Activated CD4-positive, alpha-beta T cell treated with anti-CD3 and anti-CD28 coated beads, Interleukin-2, amount 10 ng/mL, durations not matched to agents 24 days and 14 days (primary cell): ENCODE results near the gene GBGT1. TPM values are rescaled to one million over a fixed set of nuclear protein-coding genes. Genes with fewer than 3 reads are reported as not detected.
"Not testable (repeated sequence)": the region's sequence is repeated elsewhere in the genome, so short reads cannot be mapped to it uniquely, and the experiment has no call there.

Experiments used
- DNase-seq: peaks from one replicate; pipeline ENCODE4 v3.0.0; 2022
- H3K27ac Mint-ChIP-seq: one replicate; pipeline ENCODE4 v1.8.0; 2022; ENCODE audit warnings: mild to moderate bottlenecking, mixed read lengths
- H3K27me3 Mint-ChIP-seq: one replicate; pipeline ENCODE4 v1.8.0; 2022; ENCODE audit warnings: mixed read lengths
- H3K36me3 Mint-ChIP-seq: one replicate; pipeline ENCODE4 v1.8.0; 2022; ENCODE audit warnings: low read depth, mild to moderate bottlenecking, mixed read lengths
- H3K4me1 Mint-ChIP-seq: one replicate; pipeline ENCODE4 v1.8.0; 2021; ENCODE audit warnings: mixed read lengths
- H3K4me3 Mint-ChIP-seq: one replicate; pipeline ENCODE4 v1.8.0; 2022; ENCODE audit warnings: mild to moderate bottlenecking, moderate library complexity, mixed read lengths
- H3K9me3 Mint-ChIP-seq: one replicate; pipeline ENCODE4 v1.8.0; 2021; ENCODE audit warnings: mixed read lengths
- intact Hi-C: fragments of 100-400 bp; cut with micrococcal nuclease; formaldehyde crosslinking; loops from one replicate; pipeline ENCODE4 v1.15.1; 2023
- total RNA-seq: library from RNA; stranded (reverse); gene quantifications from 2 replicates; pipeline ENCODE4 v1.2.3, GENCODE V29; 2022

The GBGT1 gene
- total RNA-seq, result 6.8 and 8.2 TPM in 2 replicates

- H3K27me3 Mint-ChIP-seq, result peaks cover 4% of the 10 kb centered on the region
- no peaks in the 10 kb centered on the region for H3K9me3 Mint-ChIP-seq
- H3K36me3 Mint-ChIP-seq, result peaks cover 4% of the 10 kb centered on the region
- H3K4me1 Mint-ChIP-seq, result peaks cover 4% of the 10 kb centered on the region
- intact Hi-C loops, result no loop called here
- peak within 1 kb of the TSS; percentile 63 for H3K27ac Mint-ChIP-seq
- peak; percentile 86 for DNase-seq
- H3K4me3 Mint-ChIP-seq, result peak within 1 kb of the TSS; percentile 84
Observed at GRCh38 chr9:133163504-133164172, at the start of gene GBGT1. TSS of gene GBGT1 (minus strand) at chr9:133163914. CDS start at chr9:133162412, 1,502 bp downstream.

- Mint-ChIP-seq H3K36me3 (no peaks in the 10 kb centered on the region), H3K4me3 (no peak overlapping the region), H3K4me1 (no peaks in the 10 kb centered on the region), H3K27me3 (peaks cover 23% of the 10 kb centered on the region), H3K27ac (no peak overlapping the region), H3K9me3 (peaks cover 3% of the 10 kb centered on the region)
- no peak for DNase-seq
- intact Hi-C loops, result no loop called here
Observed at GRCh38 chr9:133210609-133211008, 46.9 kb upstream of the GBGT1 start.

GRCh38 chr9:133210202-133210532 lies 46.5 kb upstream of the GBGT1 start:
- Mint-ChIP-seq H3K27me3 (peaks cover 20% of the 10 kb centered on the region), H3K4me3 (no peak overlapping the region), H3K27ac (no peak overlapping the region), H3K9me3 (peaks cover 3% of the 10 kb centered on the region), H3K4me1 (no peaks in the 10 kb centered on the region), H3K36me3 (no peaks in the 10 kb centered on the region)
- no peak for DNase-seq
- intact Hi-C loops, result no loop called here

- H3K4me3 Mint-ChIP-seq, H3K4me1 Mint-ChIP-seq, H3K36me3 Mint-ChIP-seq, H3K9me3 Mint-ChIP-seq, DNase-seq, intact Hi-C loops, H3K27ac Mint-ChIP-seq: not testable (repeated sequence)
- H3K27me3 Mint-ChIP-seq, result peaks cover 16% of the 10 kb centered on the region
Observed at GRCh38 chr9:133209327-133210201, 45.9 kb upstream of the GBGT1 start.

DNA sequence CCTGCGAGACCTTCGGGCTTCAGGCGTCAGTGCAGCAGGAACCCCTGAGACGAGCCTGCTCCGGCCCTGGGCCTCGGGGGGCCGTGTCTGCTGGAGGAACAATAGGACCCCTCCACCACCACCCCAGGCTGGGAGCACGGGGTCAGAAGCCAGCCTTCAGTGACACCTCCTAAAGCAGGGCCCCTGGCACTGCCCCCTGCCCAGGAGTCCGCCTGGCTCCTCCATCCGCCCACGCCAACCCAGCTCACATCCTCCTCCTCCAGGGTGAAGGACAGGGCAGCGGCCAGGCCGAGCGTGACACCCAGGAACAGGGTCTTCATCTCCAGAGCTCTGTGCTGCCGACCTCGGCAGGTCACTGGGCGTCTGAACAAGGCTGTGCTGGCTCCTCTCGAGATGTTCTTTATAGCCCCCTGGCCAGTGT lies 45.2 kb upstream of the GBGT1 start, which contains the start of gene OBP2B:
TSS of gene OBP2B (minus strand) at position 371 of the 421 bp plus-strand sequence. CDS start at position 320, 51 bp downstream.
- H3K27ac Mint-ChIP-seq, intact Hi-C loops, H3K36me3 Mint-ChIP-seq, H3K9me3 Mint-ChIP-seq, DNase-seq, H3K4me3 Mint-ChIP-seq, H3K4me1 Mint-ChIP-seq, H3K27me3 Mint-ChIP-seq: not testable (repeated sequence)

GRCh38 chr9:133208171-133208879 lies 44.6 kb upstream of the GBGT1 start:
- H3K36me3 Mint-ChIP-seq, DNase-seq, H3K9me3 Mint-ChIP-seq, H3K4me1 Mint-ChIP-seq, intact Hi-C loops, H3K4me3 Mint-ChIP-seq, H3K27ac Mint-ChIP-seq, H3K27me3 Mint-ChIP-seq: not testable (repeated sequence)

DNA sequence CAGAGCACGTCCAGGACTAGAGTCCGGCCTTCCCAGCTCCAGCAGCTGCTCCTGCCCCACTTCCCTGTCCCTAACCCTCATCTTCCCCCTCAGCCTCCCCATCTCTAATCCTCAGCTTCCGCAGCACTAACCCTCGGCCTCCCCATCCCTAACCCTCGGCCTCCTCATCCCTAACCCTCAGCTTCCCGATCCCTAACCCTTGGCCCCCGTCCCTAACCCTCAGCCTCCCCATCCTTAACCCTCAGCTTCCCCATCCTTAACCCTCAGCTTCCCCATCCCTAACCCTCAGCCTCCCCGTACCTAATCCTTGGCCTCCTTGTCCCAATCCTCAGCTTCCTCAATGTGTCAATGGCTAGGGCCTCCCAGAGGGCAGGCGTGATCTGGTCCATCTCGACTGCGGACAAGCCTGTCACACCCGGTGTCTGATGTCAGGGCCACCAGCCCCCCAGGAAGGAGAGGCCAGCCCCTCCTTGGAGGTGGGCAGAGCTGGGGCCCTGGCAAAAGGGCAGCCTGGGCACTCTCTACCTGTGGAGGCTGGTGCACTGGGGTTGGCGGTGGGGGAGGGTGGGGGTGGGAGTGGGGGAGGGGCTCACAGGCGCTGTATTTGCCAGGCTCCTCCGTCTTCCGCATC lies 43.9 kb upstream of the GBGT1 start:
- Mint-ChIP-seq H3K9me3 (no peaks in the 10 kb centered on the region), H3K27me3 (peaks cover 5% of the 10 kb centered on the region)

GRCh38 chr9:133207021-133207531 lies 43.4 kb upstream of the GBGT1 start:
- Mint-ChIP-seq H3K27me3 (peaks cover 3% of the 10 kb centered on the region), H3K4me3 (no peak overlapping the region), H3K9me3 (no peaks in the 10 kb centered on the region), H3K4me1 (no peaks in the 10 kb centered on the region), H3K27ac (no peak overlapping the region), H3K36me3 (no peaks in the 10 kb centered on the region)
- intact Hi-C loops, result no loop called here
- DNase-seq, result no peak

More for the DNA sequence above, 43.9 kb upstream of the GBGT1 start:
- Mint-ChIP-seq H3K36me3 (no peaks in the 10 kb centered on the region), H3K4me1 (no peaks in the 10 kb centered on the region), H3K4me3 (no peak overlapping the region), H3K27ac (no peak overlapping the region)
- DNase-seq, result no peak
- intact Hi-C loops, result no loop called here

DNA sequence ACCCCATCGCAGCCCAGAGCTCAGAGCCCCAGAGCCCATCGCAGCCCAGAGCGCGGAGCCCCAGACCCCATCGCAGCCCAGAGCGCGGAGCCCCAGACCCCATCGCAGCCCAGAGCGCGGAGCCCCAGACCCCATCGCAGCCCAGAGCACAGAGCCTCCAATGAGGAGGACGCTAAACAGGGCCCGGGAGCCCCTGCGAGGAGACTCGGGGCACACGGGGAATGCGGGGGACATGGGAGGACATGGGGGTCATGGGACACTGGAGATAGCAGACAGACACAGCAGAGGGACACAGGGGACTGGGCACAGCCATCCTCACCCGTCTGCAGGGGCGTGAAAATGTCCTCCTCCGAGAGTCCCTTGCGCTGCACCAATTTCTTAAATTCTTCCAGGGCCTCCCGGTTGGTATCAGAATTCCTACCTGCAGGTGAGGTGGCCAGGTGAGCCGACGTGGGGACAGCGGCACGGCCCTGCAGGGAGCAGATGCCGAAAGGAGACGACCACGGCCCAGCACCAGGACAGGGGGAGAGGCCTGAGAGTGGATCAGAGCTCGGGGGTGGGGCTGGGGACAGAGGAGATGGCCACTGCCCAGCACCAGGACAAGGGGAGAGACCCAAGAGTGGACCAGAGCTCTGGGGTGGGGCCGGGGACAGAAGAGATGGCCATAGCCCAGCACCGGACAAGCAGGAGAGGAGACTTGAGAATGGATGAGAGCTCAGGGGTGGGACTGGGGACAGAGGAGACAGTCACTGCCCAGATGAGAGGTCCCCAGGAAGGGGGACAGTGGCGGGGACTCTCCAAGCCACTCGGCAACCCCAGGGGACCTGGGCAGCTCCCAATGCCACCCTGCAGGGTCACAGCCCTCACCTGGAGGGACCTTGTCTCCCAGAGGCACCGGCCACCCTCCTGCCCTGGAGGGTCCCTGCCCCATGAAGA lies 42.5 kb upstream of the GBGT1 start:
- intact Hi-C loops, result no loop called here
- no peak overlapping the region for H3K4me3 Mint-ChIP-seq
- no peaks in the 10 kb centered on the region for H3K9me3 Mint-ChIP-seq
- no peaks in the 10 kb centered on the region for H3K4me1 Mint-ChIP-seq
- peaks cover 2% of the 10 kb centered on the region for H3K27me3 Mint-ChIP-seq
- no peak overlapping the region for H3K27ac Mint-ChIP-seq
- no peaks in the 10 kb centered on the region for H3K36me3 Mint-ChIP-seq
- no peak for DNase-seq

GRCh38 chr9:133205481-133205887 lies 41.8 kb upstream of the GBGT1 start:
- H3K27me3 Mint-ChIP-seq, intact Hi-C loops, H3K9me3 Mint-ChIP-seq, H3K4me3 Mint-ChIP-seq, H3K36me3 Mint-ChIP-seq, DNase-seq, H3K4me1 Mint-ChIP-seq, H3K27ac Mint-ChIP-seq: not testable (repeated sequence)

- H3K4me1 Mint-ChIP-seq, result no peaks in the 10 kb centered on the region
- no peak for DNase-seq
- no peaks in the 10 kb centered on the region for H3K36me3 Mint-ChIP-seq
- intact Hi-C loops, result no loop called here
- H3K9me3 Mint-ChIP-seq, result no peaks in the 10 kb centered on the region
- no peak overlapping the region for H3K27ac Mint-ChIP-seq
- no peak overlapping the region for H3K4me3 Mint-ChIP-seq
- H3K27me3 Mint-ChIP-seq, result peaks cover 4% of the 10 kb centered on the region
Observed at GRCh38 chr9:133204993-133205336, 41.3 kb upstream of the GBGT1 start.

DNA sequence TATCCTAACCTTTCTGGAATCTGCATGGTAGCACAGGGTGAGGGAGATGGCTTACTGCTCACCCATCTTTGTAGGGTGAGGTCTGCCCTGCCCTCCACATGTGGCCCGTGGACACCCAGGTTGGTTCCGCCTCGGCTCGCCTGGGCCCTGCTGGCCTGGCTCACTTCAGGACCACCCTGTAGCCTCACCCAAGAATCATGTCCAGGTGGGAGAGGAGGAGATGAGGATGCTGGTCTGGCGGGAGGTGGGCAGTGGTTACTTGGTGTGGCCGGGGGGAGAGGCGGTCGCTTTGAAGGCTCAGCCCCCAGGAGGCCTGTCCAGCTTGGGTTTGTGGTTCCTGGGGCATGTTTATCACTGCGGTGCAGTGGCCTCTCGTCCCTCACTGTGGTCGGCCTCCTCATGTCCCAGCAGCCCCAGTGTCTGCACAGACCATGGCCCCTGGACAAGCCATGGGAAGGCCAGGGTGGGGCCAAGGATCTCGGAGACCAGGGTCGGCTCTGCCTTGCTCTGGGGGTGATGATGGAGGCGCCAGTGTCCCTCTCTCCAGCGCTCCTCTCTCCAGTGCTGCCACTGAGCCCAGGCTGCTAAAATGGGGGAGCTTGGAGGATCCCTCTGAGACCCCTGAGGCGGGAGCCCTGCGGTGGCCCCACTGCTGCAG lies 40.8 kb upstream of the GBGT1 start:
- Mint-ChIP-seq H3K36me3 (no peaks in the 10 kb centered on the region), H3K9me3 (no peaks in the 10 kb centered on the region), H3K4me3 (no peak overlapping the region), H3K27ac (no peak overlapping the region), H3K27me3 (peaks cover 5% of the 10 kb centered on the region), H3K4me1 (no peaks in the 10 kb centered on the region)
- no peak for DNase-seq
- intact Hi-C loops, result no loop called here
